NCI-H2171 treated with DMSO at 0.1 percent for 48 hours (cell line): ENCODE results near the gene C16orf95.

Source experiments
- DNase-seq: peaks from one replicate; lab custom pipeline; 2025; lab: John Stamatoyannopoulos, UW

The C16orf95 gene

DNA sequence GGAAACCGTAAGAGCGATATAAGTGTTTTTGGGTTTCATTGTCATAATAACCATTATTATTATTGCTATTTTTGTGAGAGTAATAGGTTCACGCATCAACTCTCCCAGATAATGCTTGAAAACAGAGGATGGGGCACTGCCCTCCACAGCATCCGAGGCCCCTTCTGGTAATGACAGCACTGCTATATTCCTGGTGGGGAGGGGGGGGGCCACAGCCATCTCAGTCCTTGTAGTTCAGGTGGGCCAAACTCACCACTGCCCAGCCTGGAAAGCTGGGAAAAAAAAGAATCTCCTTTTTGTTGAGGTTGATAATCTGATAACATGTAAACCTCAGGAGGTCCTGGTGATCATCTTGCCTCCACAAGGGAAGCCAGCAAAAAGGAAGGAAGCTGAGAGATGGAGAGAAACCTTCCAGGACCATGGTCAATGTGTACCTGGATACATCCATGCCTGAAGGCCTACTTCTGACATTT lies 706 bp downstream of the C16orf95 start:
- no peak for DNase-seq

GRCh38 chr16:87314990-87315420 lies 2.2 kb downstream of the C16orf95 start:
- peak; percentile 92 for DNase-seq

- DNase-seq: no peak
Observed at GRCh38 chr16:87312008-87312407, 5.2 kb downstream of the C16orf95 start.

GRCh38 chr16:87311387-87311786 lies 5.8 kb downstream of the C16orf95 start:
- no peak for DNase-seq

- no peak for DNase-seq
Observed at GRCh38 chr16:87310610-87311009, 6.6 kb downstream of the C16orf95 start.

- no peak for DNase-seq
Observed at GRCh38 chr16:87309620-87310525, 7.3 kb downstream of the C16orf95 start.

DNA sequence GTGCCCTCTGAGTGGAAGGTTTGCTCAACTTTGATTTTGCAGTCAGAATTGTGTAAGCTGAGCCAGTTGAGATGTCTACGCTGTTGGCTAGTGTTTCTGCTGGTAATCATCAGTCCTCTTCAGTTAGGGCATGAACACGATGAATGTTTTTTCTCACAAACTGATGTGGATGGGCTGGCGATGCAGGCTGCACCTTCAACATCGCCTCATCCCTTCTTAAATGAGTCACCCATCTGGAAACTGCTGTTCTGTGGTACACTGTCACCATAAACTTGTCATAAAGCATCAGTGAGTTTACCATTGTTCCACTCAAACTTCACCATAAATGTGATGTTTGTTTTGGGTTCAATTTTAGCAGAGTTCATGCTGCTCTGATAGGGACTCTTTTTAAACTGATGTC lies 8.4 kb downstream of the C16orf95 start:
- DNase-seq: no peak

- no peak for DNase-seq
Observed at GRCh38 chr16:87306516-87306915, 10.7 kb downstream of the C16orf95 start.

- no peak for DNase-seq
Observed at GRCh38 chr16:87305505-87306391, 11.4 kb downstream of the C16orf95 start.

DNA sequence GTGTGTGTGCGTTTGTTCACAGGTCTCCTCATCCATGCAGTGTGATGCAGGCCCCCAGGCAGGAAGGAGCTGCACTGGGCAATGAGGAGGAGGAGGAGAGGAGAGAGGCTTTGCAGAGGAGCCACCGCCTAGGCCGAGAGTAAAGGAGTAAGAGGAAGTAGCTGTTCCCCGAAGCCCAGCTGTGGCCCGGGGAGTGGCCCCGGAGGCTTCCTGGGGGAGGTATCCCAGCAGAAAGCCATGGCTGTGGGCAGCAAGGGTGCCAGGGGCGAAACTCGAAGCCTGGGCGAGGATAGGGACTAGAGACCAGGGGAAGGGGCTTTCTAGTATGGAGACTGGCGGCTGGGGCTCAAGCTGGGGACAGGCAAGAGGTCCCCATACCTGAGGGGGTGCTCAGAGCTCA lies 12.2 kb downstream of the C16orf95 start:
- no peak for DNase-seq

GRCh38 chr16:87303962-87304521 lies 13.2 kb downstream of the C16orf95 start:
- DNase-seq: no peak

- DNase-seq: no peak
Observed at GRCh38 chr16:87303431-87303930, 13.7 kb downstream of the C16orf95 start.

GRCh38 chr16:87298857-87299465 lies 18.2 kb downstream of the C16orf95 start:
- DNase-seq: no peak

DNA sequence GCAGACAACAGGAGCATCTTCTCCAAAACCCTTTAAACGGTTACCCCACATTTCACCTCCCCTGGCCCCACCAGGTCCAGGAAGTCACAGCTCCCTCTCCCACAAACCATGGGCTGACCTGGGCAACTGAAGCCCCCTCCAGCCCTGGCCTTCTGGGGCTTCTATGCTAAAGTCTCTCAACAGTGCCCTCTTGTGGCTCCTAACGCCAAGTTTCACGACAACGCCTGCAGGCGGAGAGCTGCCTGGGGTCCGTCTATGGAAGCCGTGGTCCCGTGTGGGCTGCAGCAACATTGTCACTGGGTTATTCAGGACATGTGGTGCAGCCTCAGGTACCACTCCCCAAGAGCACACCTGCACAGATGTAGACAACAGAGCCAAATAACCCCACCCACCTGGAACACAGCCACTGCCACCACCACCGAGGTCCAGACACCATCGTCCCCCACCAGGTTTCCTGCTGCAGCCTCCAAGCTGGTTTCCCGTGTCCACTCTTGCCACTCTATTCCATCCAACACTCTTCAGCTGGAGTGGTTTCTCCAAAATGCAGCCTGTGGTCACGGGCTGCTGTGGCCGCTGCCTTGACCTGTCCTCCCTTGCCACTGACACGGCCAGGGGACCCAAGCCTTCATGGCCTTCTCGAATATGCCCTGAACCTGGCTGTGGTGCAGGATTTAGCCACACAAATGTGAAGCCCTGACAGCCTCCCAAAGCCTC lies 19.1 kb downstream of the C16orf95 start:
- no peak for DNase-seq

- DNase-seq: no peak
Observed at GRCh38 chr16:87297407-87297806, 19.8 kb downstream of the C16orf95 start.

DNA sequence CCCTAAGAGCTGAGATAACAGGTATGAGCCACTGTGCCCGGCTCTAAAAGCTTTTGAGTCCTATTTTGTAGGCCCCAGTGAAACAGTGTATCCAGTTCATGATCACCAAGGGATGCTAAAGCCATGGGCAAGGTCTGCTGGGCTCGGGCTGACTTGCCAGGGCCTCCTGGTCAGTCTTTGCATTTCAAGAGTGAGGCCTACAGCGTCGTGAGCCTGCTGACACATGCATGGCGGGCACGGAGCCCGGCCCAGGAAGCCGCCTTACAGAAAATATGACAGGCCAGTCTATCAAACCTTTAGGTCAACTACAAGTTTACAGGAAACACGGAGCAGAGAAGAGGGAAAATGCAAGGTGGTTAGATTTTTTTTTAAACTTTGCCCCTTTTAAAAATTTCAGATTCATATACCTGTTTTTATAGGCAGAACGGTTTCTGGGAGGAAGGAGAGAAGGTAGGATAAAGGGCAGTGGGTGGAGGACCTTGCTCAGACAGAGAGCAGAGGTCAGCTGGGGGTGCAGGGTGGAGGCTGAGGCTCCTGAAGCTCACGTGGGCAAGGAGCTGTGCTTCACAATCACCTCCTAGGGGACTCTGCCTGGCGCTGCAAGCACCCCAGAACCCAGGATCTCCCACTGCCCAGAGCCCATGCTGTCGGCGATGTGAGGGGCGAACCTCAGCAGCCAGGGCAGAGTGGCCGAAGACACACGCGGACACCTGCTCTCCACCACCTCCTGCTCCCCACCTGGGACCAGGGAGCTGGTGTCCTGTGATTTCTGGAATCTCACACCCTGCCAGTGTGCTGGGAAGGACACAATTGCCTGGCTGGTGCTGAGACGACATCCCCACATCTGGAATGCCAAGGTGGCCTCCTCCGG lies 21.3 kb downstream of the C16orf95 start:
- no peak for DNase-seq

DNA sequence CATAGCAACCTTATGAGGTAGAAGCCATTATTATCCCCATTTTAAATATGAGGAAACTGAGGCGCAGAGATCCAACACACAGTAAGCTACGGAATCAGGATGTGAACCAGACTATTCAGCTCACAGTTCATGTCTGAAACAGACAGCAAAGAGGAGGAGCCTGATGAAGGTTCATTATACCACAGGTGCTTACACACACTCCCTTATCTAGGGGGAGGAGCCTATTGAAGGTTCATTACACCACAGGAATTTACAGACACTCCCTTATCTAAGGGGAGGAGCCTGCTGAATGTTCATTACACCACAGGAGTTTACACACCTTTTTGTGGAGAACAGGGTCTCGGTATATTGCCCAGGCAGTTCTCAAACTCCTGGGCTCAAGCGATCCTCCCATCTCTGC lies 21.9 kb downstream of the C16orf95 start:
- DNase-seq: no peak

DNA sequence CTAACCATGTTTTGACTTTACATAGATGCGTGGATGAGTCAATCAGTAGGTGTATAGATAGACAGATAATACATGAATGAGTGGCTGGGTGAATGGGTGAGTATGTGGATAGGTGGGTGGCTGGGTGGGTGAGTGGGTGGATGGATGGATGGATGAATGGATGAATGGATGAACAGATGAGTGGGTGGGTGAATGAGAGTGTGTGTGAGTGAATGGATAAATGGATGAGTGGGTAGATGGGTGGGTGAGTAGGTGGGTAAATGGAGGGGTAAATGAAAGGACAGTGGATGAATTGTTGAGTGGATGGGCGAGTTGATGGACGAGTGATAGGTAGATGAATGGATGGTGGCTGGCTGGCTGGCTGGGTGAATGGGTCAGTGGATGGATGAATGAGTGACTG lies 23.2 kb downstream of the C16orf95 start:
- DNase-seq: no peak

DNA sequence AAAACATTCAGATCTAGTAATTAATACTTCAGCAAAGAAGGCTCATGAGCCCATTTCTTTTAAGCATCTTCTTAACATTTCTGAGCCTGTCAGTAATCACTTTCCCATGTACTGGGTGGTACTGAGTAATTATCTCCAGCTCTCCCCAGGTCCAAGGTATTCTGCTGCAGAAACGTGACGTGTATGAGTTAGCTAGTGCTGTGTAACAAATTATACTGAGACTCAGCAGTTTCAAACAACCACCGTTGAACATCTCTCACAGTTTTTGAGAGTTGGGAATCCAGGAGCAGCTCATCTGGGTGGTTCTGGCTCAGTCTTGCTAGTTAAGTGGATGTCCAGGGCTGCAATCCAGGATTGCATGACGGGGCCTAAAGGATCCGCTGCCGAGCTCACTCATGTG lies 25.2 kb downstream of the C16orf95 start:
- DNase-seq: no peak

DNA sequence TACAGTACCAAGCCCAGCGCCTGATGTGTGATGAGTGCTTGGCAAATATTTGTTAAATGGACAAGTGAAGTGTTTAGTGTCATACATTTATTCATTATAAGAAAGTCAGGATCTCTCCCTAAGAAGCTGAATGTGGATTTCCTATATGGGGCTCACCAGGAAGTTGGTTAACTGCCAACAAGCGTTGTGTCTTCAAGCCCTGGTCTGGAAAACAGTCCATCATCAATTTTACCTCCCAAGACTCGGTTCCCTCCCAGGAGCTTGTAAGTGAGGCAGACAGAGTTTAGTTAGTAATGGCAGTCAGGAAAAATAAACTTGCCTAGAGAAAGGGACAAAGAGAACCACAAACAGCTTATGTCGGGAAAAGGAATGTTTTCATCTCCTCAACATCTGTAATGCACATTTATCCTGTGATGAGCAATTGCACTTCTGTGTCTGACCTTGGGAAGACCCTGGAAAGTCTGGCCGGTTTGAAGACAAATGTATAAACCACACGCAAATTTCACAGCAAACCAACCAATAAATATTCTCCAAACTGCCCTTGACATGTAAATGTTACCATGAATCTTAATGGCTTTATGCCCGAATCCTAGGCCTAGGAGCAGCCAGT lies 28.3 kb downstream of the C16orf95 start:
- no peak for DNase-seq
